Osteocyte (in vitro differentiated cells): Measurements from ENCODE around the gene RASGRP2. TPM values are rescaled to one million over a fixed set of nuclear protein-coding genes. Genes with fewer than 3 reads are reported as not detected.

Experiments used
- DNase-seq: peaks from one replicate; pipeline ENCODE4 v3.0.0; 2021; ENCODE audit warnings: mixed read lengths; ENCODE audit not compliant: unreplicated experiment; ENCODE audit errors: extremely low spot score
- H3K27ac Mint-ChIP-seq: one replicate; pipeline ENCODE4 v1.8.0; 2021; ENCODE audit warnings: mild to moderate bottlenecking, mixed read lengths; ENCODE audit not compliant: unreplicated experiment
- H3K27me3 Mint-ChIP-seq: one replicate; pipeline ENCODE4 v1.8.0; 2021; ENCODE audit warnings: mixed read lengths; ENCODE audit not compliant: unreplicated experiment
- H3K36me3 Mint-ChIP-seq: one replicate; pipeline ENCODE4 v1.8.0; 2021; ENCODE audit warnings: mixed read lengths; ENCODE audit not compliant: unreplicated experiment
- H3K4me1 Mint-ChIP-seq: one replicate; pipeline ENCODE4 v1.8.0; 2021; ENCODE audit warnings: mixed read lengths; ENCODE audit not compliant: unreplicated experiment
- H3K4me3 Mint-ChIP-seq: one replicate; pipeline ENCODE4 v1.8.0; 2021; ENCODE audit warnings: mild to moderate bottlenecking, moderate library complexity, mixed read lengths; ENCODE audit not compliant: unreplicated experiment
- H3K9me3 Mint-ChIP-seq: one replicate; pipeline ENCODE4 v1.8.0; 2021; ENCODE audit warnings: mixed read lengths; ENCODE audit not compliant: unreplicated experiment
- total RNA-seq: library from RNA; stranded (reverse); gene quantifications from 2 replicates; pipeline ENCODE4 v1.2.1, GENCODE V29; 2021
- TF ChIP-seq, protein P1 (sequence below): fragments of 200-600 bp; sonication (generic); IDR thresholded peaks from 2 replicates; pipeline ENCODE4 v1.5.0; 2021; ENCODE audit warnings: antibody characterized with exemption, mild to moderate bottlenecking, moderate library complexity

Gene RASGRP2
- total RNA-seq, 1 donor from 2014 or later, result 10.3 TPM

DNA sequence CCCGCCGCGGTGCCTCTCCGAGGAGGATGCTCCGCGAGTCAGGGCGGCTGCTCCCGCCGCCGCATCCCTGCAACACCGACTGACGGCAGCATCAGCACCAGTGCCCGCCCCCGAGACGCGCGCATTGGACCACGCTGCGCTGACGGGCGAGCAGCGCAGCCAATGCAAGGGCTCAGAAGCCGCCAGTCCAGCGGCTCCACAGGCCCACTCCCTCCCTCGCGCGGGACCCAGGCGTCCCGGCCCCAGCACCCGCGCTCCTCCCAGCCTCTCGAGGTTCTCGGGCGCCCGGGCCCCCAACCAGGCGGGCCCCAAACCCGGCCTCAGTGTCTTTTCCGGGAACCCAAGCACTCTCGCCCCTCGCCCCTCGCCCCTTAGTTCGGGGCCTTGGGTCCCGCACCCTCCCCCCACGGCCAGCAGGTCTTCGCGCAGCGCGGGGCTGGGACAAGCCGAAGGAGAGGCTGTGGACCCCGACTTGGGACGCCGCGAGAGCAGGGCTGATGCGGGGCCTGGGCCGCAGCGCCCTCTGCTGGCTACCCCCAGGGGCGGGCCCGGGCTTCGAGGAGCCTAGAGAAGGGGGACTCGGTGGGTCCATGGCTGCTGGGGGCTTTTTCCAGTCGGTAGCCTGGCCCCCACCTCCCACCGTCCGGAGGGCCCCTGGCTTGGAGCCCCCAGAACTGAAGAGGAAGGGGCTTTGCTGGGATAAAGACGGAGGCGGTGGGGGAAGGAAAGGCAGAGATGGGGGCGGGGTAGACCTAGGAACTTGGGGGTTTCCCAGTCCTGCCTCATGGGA, 20.6 kb downstream of the RASGRP2 start, which contains the start of gene NRXN2:
NRXN2 (minus strand) TSS at position 81 of the 790 bp plus-strand sequence. CDS start 9,498 bp downstream, outside the sequence.
- TF ChIP-seq, protein P1, sequence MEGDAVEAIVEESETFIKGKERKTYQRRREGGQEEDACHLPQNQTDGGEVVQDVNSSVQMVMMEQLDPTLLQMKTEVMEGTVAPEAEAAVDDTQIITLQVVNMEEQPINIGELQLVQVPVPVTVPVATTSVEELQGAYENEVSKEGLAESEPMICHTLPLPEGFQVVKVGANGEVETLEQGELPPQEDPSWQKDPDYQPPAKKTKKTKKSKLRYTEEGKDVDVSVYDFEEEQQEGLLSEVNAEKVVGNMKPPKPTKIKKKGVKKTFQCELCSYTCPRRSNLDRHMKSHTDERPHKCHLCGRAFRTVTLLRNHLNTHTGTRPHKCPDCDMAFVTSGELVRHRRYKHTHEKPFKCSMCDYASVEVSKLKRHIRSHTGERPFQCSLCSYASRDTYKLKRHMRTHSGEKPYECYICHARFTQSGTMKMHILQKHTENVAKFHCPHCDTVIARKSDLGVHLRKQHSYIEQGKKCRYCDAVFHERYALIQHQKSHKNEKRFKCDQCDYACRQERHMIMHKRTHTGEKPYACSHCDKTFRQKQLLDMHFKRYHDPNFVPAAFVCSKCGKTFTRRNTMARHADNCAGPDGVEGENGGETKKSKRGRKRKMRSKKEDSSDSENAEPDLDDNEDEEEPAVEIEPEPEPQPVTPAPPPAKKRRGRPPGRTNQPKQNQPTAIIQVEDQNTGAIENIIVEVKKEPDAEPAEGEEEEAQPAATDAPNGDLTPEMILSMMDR, result no peak
- Mint-ChIP-seq H3K4me3 (peak within 1 kb of the TSS; percentile 66), H3K9me3 (no peaks in the 10 kb centered on the region), H3K4me1 (peaks cover 4% of the 10 kb centered on the region), H3K36me3 (no peaks in the 10 kb centered on the region), H3K27ac (no peak within 1 kb of the TSS), H3K27me3 (peaks cover 38% of the 10 kb centered on the region)
- peak; percentile 94 for DNase-seq

DNA sequence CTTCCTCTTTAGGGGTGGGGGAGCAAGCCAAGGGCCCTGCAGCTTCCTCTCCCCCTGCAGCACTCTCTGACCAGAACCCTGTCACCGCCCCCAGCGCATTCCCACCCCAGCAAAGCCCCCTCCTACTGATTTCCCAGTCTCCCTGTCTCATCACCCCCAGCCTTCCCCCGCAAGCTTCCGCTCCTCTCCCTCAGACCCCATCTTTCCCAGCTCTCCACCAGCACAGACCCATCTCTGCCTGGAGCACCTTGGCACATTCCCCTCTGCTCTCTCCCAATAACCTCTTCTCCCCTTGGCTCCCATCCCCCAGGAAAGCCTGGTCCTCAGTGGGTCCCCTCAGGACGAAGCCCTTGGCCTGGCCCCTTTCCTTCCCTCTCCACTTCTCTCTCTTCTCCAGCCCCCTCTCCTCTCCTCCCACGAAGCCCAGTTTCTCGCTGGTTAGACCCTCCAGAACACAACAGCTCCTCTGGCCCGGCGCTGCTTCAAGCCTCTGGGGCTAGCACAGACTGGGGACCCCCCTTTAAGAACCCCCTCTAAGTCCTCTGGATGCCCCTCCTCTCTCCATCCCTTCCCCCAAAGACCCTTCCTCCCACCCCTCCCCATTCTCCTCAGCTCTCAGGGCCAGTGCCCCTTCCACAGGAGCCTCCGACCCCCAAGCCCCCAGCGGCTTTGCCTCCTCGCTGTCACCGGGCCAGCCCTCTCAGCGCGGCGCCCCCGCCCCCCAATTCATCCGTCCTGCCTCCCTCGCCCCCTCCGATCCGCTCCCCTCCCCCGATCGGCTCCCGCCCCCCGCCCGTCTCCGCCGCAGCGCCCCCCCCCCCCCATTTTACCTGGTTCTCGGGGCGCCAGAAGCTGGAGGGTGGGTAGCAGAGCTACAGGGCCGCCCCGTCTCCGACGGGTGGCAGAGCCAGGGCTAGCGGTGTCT, 21.5 kb downstream of the RASGRP2 start:
- no peak overlapping the region for H3K27ac Mint-ChIP-seq
- H3K4me3 Mint-ChIP-seq, result no peak overlapping the region
- peaks cover 47% of the 10 kb centered on the region for H3K27me3 Mint-ChIP-seq
- DNase-seq, result no peak
- H3K4me1 Mint-ChIP-seq, result peaks cover 1% of the 10 kb centered on the region
- H3K9me3 Mint-ChIP-seq, result no peaks in the 10 kb centered on the region
- TF ChIP-seq, protein P1, result no peak
- H3K36me3 Mint-ChIP-seq, result no peaks in the 10 kb centered on the region

DNA sequence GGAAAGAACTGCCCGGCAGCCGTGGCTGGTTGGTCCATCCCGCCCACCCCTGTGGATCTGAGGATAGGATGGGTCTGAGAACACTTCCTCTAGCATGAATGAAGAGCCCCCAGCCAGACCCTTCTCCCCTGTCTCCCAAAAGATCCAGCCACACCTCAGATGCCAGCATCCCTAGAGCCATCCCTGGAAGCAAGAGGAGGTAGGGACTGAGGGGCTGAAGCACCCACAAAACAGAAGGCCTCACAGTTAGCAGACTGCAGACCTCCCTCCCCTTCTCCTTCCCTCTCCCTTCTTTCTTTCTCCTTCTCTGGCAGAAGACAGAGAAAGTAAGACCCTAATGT, 22.6 kb downstream of the RASGRP2 start:
- Mint-ChIP-seq H3K27me3 (peaks cover 58% of the 10 kb centered on the region), H3K36me3 (no peaks in the 10 kb centered on the region), H3K9me3 (no peaks in the 10 kb centered on the region), H3K4me3 (no peak overlapping the region), H3K27ac (no peak overlapping the region), H3K4me1 (peaks cover 2% of the 10 kb centered on the region)
- TF ChIP-seq, protein P1, result no peak
- no peak for DNase-seq

DNA sequence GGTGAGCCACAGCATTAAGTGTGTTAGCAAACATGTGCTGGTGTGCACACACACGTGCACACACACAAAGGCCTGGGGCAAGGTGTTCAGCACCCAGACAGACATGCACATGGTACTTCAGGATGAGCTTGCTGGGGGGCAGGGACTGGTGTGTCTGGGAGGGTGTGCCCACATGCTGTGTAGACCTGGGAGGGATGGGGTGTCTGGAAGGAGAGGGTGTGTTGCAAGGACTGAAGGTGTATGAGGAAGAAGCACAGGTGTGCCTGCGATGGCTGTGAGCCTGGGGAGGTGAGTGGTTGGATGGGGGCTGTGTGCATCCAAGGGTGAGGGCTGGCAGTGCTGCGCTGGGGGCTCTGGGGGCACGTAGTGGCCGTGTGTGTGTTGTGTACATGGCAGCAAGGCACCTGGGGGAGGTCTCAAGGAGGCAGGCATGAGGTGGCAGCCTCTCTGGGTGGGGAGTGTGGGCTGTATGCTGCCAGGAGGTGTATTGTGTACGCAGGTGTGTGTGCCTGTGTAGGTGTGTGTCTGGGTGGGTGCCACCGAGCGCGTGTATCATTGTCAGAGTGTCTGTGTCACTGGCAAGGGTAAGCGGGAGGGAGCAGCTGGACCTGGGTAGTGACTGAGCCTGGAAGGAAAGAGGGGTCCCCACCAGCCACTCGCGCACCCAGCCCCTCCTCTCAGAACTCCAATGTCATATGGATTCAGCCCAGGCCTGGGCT, 23.1 kb downstream of the RASGRP2 start:
- Mint-ChIP-seq H3K4me3 (no peak overlapping the region), H3K4me1 (peaks cover 2% of the 10 kb centered on the region)

More for the DNA sequence above, 23.1 kb downstream of the RASGRP2 start:
- no peak for DNase-seq
- Mint-ChIP-seq H3K9me3 (no peaks in the 10 kb centered on the region), H3K36me3 (no peaks in the 10 kb centered on the region), H3K27me3 (peaks cover 63% of the 10 kb centered on the region), H3K27ac (no peak overlapping the region)
- TF ChIP-seq, protein P1, result no peak
